K562 (cell line): Measurements from ENCODE around the gene GANAB. TPM values are rescaled to one million over a fixed set of nuclear protein-coding genes. Genes with fewer than 3 reads are reported as not detected.

ENCODE experiments used
- CCNT2 ChIP-seq: IDR thresholded peaks from 2 replicates; pipeline ENCODE4 v1.6.1; 2011; ENCODE audit warnings: borderline replicate concordance, low read depth, mild to moderate bottlenecking, moderate library complexity, mixed read lengths, low read length; ENCODE audit not compliant: insufficient read length; ENCODE audit errors: extremely low read depth
- EP400 ChIP-seq: fragments of 450-650 bp; IDR thresholded peaks from 2 replicates; pipeline ENCODE4 v1.6.1; 2017; ENCODE audit warnings: antibody characterized with exemption, mild to moderate bottlenecking, moderate library complexity
- JUNB ChIP-seq: fragments of 450-650 bp; formaldehyde crosslinking; conservative IDR thresholded peaks from 2 replicates; pipeline ENCODE4 v1.4.0; 2020; ENCODE audit warnings: mild to moderate bottlenecking
- KLF6 ChIP-seq: fragments of 250-450 bp; sonication (Bioruptor Pico); IDR thresholded peaks from 2 replicates; pipeline ENCODE4 v1.4.0; 2020; ENCODE audit warnings: mild to moderate bottlenecking, moderate library complexity, borderline replicate concordance
- NR2C1 ChIP-seq, 2 experiments: fragments of 450-650 bp; IDR thresholded peaks; 2 replicates each; pipeline ENCODE4 v1.6.1; 2017; ENCODE audit warnings: mild to moderate bottlenecking in 2 of 2, antibody characterized with exemption in 1 of 2, inconsistent platforms in 1 of 2, missing compliant biosample characterization in 1 of 2, missing genetic modification characterization in 1 of 2
- NRF1 ChIP-seq, 2 experiments: fragments of 450-650 bp; IDR thresholded peaks in 1 of 2; conservative IDR thresholded peaks in 1 of 2; 2 replicates each; pipeline ENCODE4 v1.6.1; 2014; ENCODE audit warnings: mild to moderate bottlenecking in 2 of 2
- PHF20 ChIP-seq: fragments of 450-650 bp; IDR thresholded peaks from 2 replicates; pipeline ENCODE4 v1.6.1; 2018; ENCODE audit not compliant: partially characterized antibody
- PTBP1 ChIP-seq: fragments of 200-400 bp; formaldehyde crosslinking; IDR thresholded peaks from 2 replicates; pipeline ENCODE4 v1.6.1; 2017; ENCODE audit warnings: low read depth, low read length
- RFX1 ChIP-seq: fragments of 450-650 bp; IDR thresholded peaks from 2 replicates; pipeline ENCODE4 v1.6.1; 2016; ENCODE audit warnings: mild to moderate bottlenecking, moderate library complexity
- SIN3A ChIP-seq, 2 experiments: fragments of 150-350 bp in 1 of 2; IDR thresholded peaks; 2 replicates each; pipeline ENCODE4 v1.6.1; 2011 to 2016; ENCODE audit warnings: borderline replicate concordance in 2 of 2, low read depth in 2 of 2, low read length in 2 of 2, mild to moderate bottlenecking in 2 of 2, moderate library complexity in 2 of 2; ENCODE audit not compliant: control insufficient read depth in 1 of 2
- TCF3 ChIP-seq: sonication (generic); formaldehyde crosslinking; IDR thresholded peaks from 2 replicates; pipeline ENCODE4 v1.4.0; 2020; ENCODE audit warnings: mild to moderate bottlenecking, missing genetic modification reagents
- ZNF121 ChIP-seq: sonication (generic); formaldehyde crosslinking; conservative IDR thresholded peaks from 2 replicates; pipeline ENCODE4 v1.8.0; 2022; ENCODE audit warnings: missing genetic modification reagents
- ZNF384 ChIP-seq: IDR thresholded peaks from 2 replicates; pipeline ENCODE4 v1.6.1; 2012; ENCODE audit warnings: low read depth, low read length, improper control_type of control experiment
- ZNF408 ChIP-seq: fragments of 250-450 bp; sonication (Bioruptor Pico); IDR thresholded peaks from 2 replicates; pipeline ENCODE4 v1.4.0; 2020; ENCODE audit warnings: low read depth, mild to moderate bottlenecking, moderate library complexity
- polyA plus RNA-seq, 8 experiments: library from polyadenylated mRNA; depleted of rRNA in 4 of 8; stranded (reverse) in 5 of 8; unstranded in 3 of 8; fragments of >200 nt; fragmentation: Nextera tagmentation in 2 of 8; fragmentation: Illumina TruSeq in 1 of 8; extraction: Ambion mirVana in 2 of 8; extraction: Trizol in 1 of 8; gene quantifications; 2 replicates each; pipeline versions ENCODE4 v1.2.1 to v1.2.3, GENCODE V29; 2011 to 2014; ENCODE audit warnings: inconsistent platforms in 1 of 8, missing spikeins in 1 of 8
- total RNA-seq, 7 experiments: library from RNA; depleted of rRNA in 6 of 7; stranded (reverse); fragments of >200 nt in 6 of 7; fragmentation: Illumina TruSeq in 2 of 7; extraction: Trizol in 2 of 7; gene quantifications; 2 replicates each; pipeline versions ENCODE4 v1.2.1 to v1.2.3, GENCODE V29; 2011 to 2021; ENCODE audit warnings: low replicate concordance in 1 of 7
- TF ChIP-seq, protein P1 (sequence below): fragments of 450-650 bp; conservative IDR thresholded peaks from 2 replicates; pipeline ENCODE4 v1.6.1; 2016; ENCODE audit warnings: missing genetic modification characterization, low read depth, mild to moderate bottlenecking, missing compliant biosample characterization, moderate library complexity
- TF ChIP-seq, protein P2 (sequence below): fragments of 450-650 bp; formaldehyde crosslinking; IDR thresholded peaks from 2 replicates; pipeline ENCODE4 v1.4.0; 2020; ENCODE audit warnings: mild to moderate bottlenecking, moderate library complexity
- TF ChIP-seq, protein P3 (sequence below): sonication (generic); formaldehyde crosslinking; IDR thresholded peaks from 2 replicates; pipeline ENCODE4 v1.8.1; 2022; ENCODE audit warnings: missing genetic modification reagents
- TF ChIP-seq, protein P4 (sequence below): fragments of 450-650 bp; formaldehyde crosslinking; IDR thresholded peaks from 2 replicates; pipeline ENCODE4 v1.4.0; 2022; ENCODE audit warnings: missing genetic modification characterization
- TF ChIP-seq, protein P5 (sequence below): fragments of 450-650 bp; IDR thresholded peaks from 2 replicates; pipeline ENCODE4 v1.6.1; 2016; ENCODE audit warnings: mild to moderate bottlenecking

The GANAB gene
- total and polyA plus RNA-seq, 9 of the 15 experiments (the other 6 are each of a cell fraction or from before 2014, with no cell fraction given): 6.5 to 284 (median 161) TPM

DNA sequence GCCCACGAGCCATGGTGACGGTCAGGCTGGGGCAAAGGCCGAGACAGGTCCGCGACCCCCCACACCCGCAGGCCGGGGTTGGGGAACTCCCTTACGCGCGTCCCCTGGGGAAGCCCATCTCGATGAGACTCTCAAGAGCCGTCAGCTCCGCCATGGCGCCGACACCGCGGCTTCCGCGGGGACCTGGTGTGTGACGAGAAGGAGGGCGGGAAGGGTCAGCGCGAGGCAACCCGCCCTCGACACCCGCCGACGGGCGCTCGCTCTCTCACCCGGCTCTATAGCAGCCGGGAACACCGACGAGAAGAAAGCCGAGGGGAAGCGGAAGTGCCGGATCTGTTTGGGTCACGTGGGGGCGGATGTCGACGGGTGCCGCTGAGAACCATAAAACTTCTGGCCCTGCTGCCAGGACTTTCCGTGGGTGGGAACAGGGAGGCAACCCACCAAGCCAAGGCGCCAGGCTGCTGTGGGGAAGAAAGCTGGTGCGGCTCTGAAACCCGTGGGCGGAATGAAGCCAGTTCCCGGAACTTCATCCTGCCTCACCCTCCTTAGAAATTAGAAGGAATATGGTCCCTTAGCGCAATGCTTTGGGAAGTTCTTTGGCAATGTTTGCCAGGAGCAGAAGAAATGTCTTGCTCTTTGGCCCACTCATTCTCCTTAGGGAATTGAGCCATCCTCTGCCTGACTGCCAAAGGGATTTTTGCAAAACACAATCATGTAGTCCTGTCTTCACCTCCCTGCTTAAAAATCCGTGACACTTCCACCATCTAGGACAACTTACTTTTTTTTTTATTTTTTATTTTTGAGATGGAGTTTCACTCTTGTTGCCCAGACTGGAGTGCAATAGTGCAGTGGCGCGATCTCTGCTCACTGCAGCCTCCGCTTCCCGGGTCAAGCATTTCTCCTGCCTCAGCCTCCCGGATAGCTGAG lies 32.6 kb upstream of the GANAB start, which contains the start of gene UBXN1 (continued):
- TF ChIP-seq, protein P1, sequence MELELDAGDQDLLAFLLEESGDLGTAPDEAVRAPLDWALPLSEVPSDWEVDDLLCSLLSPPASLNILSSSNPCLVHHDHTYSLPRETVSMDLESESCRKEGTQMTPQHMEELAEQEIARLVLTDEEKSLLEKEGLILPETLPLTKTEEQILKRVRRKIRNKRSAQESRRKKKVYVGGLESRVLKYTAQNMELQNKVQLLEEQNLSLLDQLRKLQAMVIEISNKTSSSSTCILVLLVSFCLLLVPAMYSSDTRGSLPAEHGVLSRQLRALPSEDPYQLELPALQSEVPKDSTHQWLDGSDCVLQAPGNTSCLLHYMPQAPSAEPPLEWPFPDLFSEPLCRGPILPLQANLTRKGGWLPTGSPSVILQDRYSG (tag): 0 out of 2 replicates have a peak, but pooled peaks have one; percentile 48
- TF ChIP-seq NR2C1 (IDR thresholded peaks at IDR 0.05) (peak; percentile 50; the same call in 1 of the 2 replicates), NR2C1 (tag; IDR thresholded peaks at IDR 0.05) (peak; percentile 51; the same call in 1 of the 2 replicates), NRF1 (conservative IDR thresholded peaks at IDR 0.05 in 1 of 2, IDR thresholded peaks at IDR 0.05 in 1 of 2) (no peak), ZNF384 (0 out of 2 replicates have a peak, but pooled peaks have one; percentile 2), KLF6 (CRISPR knock-in tag) (0 out of 2 replicates have a peak, but pooled peaks have one; percentile 29), EP400 (peak; percentile 84), JUNB (no peak), ZNF121 (CRISPR knock-in tag) (no peak), CCNT2 (peak; percentile 22), ZNF408 (CRISPR knock-in tag) (no peak), SIN3A (IDR thresholded peaks at IDR 0.05; ENCODE audit: borderline replicate concordance in 2 of 2, control insufficient read depth in 1 of 2, low read depth in 2 of 2, low read length in 2 of 2) (peak; percentile 83 to 88), TCF3 (CRISPR knock-in tag) (peak; percentile 31), RFX1 (no peak), PHF20 (peak; percentile 89), PTBP1 (no peak)
- TF ChIP-seq, protein P2, sequence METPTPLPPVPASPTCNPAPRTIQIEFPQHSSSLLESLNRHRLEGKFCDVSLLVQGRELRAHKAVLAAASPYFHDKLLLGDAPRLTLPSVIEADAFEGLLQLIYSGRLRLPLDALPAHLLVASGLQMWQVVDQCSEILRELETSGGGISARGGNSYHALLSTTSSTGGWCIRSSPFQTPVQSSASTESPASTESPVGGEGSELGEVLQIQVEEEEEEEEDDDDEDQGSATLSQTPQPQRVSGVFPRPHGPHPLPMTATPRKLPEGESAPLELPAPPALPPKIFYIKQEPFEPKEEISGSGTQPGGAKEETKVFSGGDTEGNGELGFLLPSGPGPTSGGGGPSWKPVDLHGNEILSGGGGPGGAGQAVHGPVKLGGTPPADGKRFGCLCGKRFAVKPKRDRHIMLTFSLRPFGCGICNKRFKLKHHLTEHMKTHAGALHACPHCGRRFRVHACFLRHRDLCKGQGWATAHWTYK (CRISPR knock-in tag): no peak; the same call in 1 of the 2 replicates
- TF ChIP-seq, protein P3, sequence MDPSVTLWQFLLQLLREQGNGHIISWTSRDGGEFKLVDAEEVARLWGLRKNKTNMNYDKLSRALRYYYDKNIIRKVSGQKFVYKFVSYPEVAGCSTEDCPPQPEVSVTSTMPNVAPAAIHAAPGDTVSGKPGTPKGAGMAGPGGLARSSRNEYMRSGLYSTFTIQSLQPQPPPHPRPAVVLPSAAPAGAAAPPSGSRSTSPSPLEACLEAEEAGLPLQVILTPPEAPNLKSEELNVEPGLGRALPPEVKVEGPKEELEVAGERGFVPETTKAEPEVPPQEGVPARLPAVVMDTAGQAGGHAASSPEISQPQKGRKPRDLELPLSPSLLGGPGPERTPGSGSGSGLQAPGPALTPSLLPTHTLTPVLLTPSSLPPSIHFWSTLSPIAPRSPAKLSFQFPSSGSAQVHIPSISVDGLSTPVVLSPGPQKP (CRISPR knock-in tag): no peak
- TF ChIP-seq, protein P4, sequence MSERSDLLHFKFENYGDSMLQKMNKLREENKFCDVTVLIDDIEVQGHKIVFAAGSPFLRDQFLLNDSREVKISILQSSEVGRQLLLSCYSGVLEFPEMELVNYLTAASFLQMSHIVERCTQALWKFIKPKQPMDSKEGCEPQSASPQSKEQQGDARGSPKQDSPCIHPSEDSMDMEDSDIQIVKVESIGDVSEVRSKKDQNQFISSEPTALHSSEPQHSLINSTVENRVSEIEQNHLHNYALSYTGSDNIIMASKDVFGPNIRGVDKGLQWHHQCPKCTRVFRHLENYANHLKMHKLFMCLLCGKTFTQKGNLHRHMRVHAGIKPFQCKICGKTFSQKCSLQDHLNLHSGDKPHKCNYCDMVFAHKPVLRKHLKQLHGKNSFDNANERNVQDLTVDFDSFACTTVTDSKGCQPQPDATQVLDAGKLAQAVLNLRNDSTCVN (CRISPR knock-in tag): no peak
- TF ChIP-seq, protein P5, sequence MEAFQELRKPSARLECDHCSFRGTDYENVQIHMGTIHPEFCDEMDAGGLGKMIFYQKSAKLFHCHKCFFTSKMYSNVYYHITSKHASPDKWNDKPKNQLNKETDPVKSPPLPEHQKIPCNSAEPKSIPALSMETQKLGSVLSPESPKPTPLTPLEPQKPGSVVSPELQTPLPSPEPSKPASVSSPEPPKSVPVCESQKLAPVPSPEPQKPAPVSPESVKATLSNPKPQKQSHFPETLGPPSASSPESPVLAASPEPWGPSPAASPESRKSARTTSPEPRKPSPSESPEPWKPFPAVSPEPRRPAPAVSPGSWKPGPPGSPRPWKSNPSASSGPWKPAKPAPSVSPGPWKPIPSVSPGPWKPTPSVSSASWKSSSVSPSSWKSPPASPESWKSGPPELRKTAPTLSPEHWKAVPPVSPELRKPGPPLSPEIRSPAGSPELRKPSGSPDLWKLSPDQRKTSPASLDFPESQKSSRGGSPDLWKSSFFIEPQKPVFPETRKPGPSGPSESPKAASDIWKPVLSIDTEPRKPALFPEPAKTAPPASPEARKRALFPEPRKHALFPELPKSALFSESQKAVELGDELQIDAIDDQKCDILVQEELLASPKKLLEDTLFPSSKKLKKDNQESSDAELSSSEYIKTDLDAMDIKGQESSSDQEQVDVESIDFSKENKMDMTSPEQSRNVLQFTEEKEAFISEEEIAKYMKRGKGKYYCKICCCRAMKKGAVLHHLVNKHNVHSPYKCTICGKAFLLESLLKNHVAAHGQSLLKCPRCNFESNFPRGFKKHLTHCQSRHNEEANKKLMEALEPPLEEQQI: no peak
